Astrocyte of the spinal cord (primary cell): ENCODE data around the gene PLEKHN1.
A peak's percentile ranks its signal among the peaks of the same experiment; 100 is the strongest.

Source experiments
- DNase-seq: peaks from one replicate; pipeline ENCODE4 v3.0.0; 2011; ENCODE audit warnings: low read depth, low spot score
- H3K4me3 ChIP-seq: 2 replicates; pipeline ENCODE4 v1.5.1; 2011; ENCODE audit warnings: low read depth, mild to moderate bottlenecking, low read length, moderate library complexity
- in situ Hi-C: cut with HindIII; loops from 2 replicates; pipeline ENCODE4 v1.10.0; 2017; ENCODE audit warnings: low sequenced_read_pairs
- TF ChIP-seq, protein P1 (sequence below): IDR thresholded peaks from 2 replicates; pipeline ENCODE4 v1.5.1; 2012; ENCODE audit warnings: low read depth, mild to moderate bottlenecking, low read length, inconsistent platforms

The PLEKHN1 gene

DNA sequence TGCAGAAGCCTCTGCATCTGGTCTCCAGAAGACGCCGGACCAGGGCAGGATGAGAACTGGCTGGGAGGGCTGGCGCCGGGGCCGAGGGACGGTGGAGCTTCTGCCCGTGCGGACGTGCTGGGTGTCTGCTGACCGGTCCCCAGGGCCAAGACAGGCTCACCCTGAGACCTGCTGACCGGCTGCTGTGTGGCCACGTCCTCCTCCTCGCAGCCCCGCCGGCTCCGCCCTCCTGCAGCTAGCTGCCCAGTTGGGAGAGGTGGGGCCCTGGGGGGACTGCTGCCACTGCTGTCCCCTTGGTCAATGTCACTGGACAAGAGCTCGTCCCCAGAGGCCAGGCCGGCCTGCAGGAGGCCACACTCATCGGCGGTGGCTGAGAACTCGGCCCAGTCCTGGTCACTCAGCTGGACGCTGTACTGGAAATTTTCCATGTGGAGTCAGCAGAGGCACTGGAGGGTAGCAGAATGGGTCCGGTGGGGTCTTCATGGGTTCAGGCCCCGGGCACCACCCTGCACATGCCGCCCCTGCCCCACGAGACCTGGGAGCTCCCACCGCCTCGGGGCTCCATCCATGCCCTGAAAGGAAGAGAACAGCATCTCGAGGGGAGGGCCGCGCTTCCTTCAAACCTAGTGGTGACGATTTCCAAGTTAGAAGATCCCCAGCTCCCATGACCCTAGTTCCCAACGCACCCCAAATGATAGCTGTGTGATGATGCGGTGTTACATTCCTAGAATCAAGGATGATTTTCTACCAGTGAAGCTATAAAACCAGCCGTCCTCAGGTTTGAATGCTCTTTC, 14.5 kb downstream of the PLEKHN1 start:
- H3K4me3 ChIP-seq = no peak overlapping the region
- TF ChIP-seq, protein P1, sequence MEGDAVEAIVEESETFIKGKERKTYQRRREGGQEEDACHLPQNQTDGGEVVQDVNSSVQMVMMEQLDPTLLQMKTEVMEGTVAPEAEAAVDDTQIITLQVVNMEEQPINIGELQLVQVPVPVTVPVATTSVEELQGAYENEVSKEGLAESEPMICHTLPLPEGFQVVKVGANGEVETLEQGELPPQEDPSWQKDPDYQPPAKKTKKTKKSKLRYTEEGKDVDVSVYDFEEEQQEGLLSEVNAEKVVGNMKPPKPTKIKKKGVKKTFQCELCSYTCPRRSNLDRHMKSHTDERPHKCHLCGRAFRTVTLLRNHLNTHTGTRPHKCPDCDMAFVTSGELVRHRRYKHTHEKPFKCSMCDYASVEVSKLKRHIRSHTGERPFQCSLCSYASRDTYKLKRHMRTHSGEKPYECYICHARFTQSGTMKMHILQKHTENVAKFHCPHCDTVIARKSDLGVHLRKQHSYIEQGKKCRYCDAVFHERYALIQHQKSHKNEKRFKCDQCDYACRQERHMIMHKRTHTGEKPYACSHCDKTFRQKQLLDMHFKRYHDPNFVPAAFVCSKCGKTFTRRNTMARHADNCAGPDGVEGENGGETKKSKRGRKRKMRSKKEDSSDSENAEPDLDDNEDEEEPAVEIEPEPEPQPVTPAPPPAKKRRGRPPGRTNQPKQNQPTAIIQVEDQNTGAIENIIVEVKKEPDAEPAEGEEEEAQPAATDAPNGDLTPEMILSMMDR = no peak
- in situ Hi-C loops = no loop called here
- no peak for DNase-seq

DNA sequence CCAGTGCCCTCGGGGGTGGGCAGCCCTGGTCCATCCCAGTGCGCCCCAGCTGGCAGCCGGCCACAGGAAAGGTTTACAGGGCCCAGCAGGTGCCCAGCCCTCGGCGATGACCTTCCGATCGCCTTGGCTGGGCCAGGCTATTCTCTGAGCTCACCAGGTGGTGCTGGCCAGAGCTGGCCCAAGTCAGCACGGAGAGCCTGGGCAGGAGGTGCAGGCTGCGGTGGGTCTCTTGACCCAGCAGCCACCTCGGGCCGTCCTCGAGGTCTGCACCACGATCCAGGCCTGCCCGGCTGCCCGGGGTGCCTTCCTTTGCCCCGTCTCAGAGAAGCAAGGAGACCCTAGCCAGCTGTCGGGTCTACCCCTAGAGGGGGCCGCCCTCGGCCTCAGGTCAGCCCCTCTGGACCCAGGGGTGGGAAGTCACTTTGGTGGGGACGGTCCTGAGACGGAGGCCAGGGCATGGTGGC, 15.2 kb downstream of the PLEKHN1 start:
- in situ Hi-C loops = no loop called here
- TF ChIP-seq, protein P1 = no peak
- H3K4me3 ChIP-seq = no peak overlapping the region
- DNase-seq = no peak

DNA sequence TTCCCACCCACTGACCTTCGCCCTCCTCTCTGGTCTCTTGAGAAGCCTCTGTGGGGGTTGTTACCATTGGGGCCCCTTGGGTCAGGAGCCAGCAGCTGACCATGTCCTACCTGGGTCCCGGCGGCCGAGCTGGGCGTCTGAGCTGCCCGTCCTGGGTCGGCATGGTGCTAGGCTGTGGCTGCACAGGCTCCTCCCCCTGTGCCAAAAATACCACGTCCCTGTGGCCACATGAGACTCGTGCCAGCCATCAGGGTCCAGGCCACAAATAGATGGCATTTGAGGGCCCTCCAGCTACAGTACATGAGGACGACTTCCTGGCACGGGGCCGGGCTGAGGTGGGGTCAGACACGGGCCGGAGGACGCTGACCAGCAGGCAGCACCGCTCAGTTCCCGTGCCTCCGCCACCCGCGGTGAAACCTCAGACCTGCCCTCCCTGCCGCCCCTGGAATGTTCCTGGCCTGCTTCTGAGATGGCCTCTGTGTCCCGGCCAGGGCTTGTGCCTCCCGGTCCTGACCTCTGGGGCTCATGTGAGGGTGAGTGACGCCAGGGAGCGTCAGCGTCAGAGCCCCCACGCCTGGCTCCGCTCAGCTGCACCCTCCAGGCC, 15.8 kb downstream of the PLEKHN1 start, which contains the start of gene PERM1:
TSS of gene PERM1 (minus strand) at position 139 of the 604 bp plus-strand sequence. CDS start 1,064 bp downstream, outside the sequence.
- TF ChIP-seq, protein P1 = no peak
- in situ Hi-C loops = no loop called here
- no peak for DNase-seq
- H3K4me3 ChIP-seq = no peak within 1 kb of the TSS

DNA sequence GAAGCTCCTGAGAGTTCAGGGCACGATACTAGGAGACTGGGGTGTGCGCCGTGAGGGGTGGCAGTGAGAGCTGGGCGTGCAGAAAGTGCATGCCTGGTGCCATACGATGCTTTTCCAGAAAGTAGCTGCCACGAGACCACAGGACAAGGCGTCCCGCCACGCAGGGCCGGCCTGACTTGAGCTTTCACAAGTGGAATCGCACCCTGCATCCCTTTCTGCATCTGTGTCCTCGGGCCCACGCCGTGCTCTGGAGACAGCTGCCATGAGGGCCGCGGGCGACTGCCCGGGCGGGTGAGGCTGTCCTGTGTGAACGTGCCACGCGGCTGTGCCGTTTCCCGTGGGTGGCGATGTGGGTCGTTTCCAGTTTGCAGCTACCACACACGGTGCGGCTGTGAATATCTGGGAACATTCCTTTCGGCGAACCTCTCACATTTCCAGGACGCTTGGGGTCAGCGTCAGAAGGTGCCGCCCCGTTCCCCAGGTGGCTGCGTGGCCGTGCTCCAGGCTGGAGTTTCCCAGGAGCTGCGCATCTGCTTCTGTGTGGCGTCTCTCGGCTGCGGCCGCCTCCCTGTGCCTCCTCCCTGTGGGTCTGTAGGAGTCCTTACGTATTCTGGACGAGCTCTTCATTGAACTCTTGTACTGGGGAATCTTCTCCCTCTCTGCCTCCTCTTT, 16.6 kb downstream of the PLEKHN1 start:
- in situ Hi-C loops = no loop called here
- H3K4me3 ChIP-seq = no peak overlapping the region

DNA sequence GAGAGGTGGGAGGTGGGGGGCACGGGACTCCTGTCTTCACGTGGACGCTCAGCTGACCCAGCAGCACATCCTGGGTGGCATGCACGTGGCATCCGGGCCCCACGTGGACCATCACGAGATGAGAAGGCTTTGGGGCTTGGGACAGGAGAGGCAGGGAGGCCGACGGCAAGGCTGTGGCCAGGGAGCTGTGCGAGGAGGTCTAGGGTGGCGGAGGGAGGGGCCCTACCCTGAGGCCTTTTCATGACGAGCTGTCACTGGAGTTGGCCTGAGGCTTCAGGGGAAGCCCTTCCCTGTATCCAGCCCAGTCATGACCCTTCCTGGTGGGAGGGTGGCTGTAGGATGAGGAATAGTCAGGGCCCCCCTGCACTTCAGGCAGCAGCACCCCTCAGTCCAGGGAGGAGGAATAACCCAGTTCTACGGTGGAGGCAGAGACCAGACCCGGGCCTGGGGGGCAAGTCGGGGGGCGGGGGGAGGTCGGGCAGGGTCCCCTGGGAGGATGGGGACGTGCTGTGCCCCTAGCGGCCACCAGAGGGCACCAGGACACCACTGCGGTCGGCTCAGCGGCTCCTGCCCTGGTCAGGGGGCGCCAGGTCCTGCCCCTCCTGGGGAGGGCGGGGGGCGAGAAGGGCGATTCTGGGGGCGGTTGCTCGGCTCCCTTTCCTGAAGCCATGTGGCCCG, 17.7 kb downstream of the PLEKHN1 start:
- in situ Hi-C loops = no loop called here
- TF ChIP-seq, protein P1 = peak; percentile 80
- no peak for DNase-seq
- no peak overlapping the region for H3K4me3 ChIP-seq

More for the DNA sequence above, 16.6 kb downstream of the PLEKHN1 start:
- TF ChIP-seq, protein P1 = no peak
- no peak for DNase-seq

DNA sequence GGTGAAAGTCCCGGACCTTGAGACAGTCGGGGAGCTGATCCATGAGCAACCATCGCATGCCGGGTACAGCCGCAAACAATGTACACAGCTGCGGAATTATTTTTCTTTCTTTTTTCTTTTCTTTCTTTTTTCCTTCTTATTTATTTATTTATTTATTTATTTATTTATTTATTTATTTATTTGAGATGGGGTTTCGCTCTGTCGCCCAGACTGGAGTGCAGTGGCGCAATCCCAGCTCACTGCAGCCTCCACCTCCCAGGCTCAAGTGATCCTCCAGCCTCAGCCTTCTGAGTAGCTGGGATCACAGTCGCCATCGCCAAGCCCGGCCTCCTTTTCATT, 18.2 kb downstream of the PLEKHN1 start:
- no peak for DNase-seq
- no peak overlapping the region for H3K4me3 ChIP-seq
- TF ChIP-seq, protein P1 = no peak
- in situ Hi-C loops = no loop called here
